Measurements from ENCODE around the gene TP53BP2.

DNA sequence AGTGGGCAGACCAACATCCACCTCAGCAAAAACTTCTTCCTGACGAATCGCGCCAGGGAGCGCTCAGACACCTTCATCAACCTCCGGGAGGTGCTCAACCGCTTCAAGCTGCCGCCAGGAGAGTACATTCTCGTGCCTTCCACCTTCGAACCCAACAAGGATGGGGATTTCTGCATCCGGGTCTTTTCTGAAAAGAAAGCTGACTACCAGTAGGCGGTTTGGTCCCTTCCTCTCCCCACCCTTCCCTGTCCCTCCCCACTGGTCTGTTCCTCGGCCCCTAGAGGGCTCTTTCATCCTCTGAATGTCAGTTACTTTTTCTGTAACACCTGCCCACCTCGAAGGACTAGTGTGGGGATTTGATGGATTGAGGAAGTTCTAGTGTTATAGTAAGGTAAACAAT lies 86.5 kb downstream of the TP53BP2 start:
- TF ChIP-seq, protein P1, sequence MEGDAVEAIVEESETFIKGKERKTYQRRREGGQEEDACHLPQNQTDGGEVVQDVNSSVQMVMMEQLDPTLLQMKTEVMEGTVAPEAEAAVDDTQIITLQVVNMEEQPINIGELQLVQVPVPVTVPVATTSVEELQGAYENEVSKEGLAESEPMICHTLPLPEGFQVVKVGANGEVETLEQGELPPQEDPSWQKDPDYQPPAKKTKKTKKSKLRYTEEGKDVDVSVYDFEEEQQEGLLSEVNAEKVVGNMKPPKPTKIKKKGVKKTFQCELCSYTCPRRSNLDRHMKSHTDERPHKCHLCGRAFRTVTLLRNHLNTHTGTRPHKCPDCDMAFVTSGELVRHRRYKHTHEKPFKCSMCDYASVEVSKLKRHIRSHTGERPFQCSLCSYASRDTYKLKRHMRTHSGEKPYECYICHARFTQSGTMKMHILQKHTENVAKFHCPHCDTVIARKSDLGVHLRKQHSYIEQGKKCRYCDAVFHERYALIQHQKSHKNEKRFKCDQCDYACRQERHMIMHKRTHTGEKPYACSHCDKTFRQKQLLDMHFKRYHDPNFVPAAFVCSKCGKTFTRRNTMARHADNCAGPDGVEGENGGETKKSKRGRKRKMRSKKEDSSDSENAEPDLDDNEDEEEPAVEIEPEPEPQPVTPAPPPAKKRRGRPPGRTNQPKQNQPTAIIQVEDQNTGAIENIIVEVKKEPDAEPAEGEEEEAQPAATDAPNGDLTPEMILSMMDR (IDR thresholded peaks at IDR 0.05; ENCODE audit: borderline replicate concordance, extremely low read depth, low read length, poor library complexity, severe bottlenecking): no peak
- TF ChIP-seq EZH2 (IDR thresholded peaks at IDR 0.05; ENCODE audit: borderline replicate concordance, low read depth, low read length, severe bottlenecking): no peak
